Measurements from ENCODE around the gene SLC22A7.

Gene SLC22A7

DNA sequence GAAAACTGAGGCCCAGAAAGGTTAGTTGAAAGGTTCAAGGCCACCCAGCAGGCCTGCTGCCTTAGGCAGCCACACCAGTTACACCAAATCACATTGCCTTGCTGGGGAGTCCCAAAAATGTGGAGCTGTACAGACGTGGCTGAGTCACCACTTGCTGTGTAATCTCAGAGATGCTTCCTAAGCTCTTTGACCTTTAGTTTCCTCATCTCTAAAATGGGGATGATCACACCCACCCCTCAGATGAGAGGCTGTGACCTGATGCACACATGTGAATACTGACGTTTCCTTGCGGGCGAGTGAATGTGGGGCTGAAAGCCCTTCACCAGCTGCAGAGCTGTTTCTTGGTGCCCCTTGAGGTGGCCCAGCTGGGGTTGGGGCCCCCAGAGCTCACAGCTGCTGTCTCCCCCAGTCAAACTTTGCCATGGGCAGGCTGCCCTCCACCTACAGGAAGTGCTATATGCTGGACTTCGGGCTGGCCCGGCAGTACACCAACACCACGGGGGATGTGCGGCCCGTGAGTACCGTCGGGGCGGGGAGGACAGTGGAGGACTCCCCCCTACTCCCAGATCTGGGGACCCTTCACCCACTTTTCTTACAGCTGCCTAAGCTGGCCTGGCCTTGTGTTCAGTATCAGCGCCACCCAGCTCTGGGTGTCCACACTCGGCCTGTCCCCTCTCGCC is 43.8 kb upstream of the SLC22A7 start:
- Histone ChIP-seq H3K4me1 (ENCODE audit: insufficient read depth, poor library complexity, severe bottlenecking) (no peaks in the 10 kb centered on the region), H3K9me3 (ENCODE audit: severe bottlenecking) (no peaks in the 10 kb centered on the region), H3K4me3 (ENCODE audit: severe bottlenecking) (no peak overlapping the region), H3K27ac (ENCODE audit: poor library complexity, severe bottlenecking) (no peak overlapping the region), H3K36me3 (ENCODE audit: low read depth) (no peaks in the 10 kb centered on the region), H3K27me3 (ENCODE audit: insufficient read depth, poor library complexity, severe bottlenecking) (no peaks in the 10 kb centered on the region)
- no peak for DNase-seq (ENCODE audit: low spot score)
- TF ChIP-seq, protein P1, sequence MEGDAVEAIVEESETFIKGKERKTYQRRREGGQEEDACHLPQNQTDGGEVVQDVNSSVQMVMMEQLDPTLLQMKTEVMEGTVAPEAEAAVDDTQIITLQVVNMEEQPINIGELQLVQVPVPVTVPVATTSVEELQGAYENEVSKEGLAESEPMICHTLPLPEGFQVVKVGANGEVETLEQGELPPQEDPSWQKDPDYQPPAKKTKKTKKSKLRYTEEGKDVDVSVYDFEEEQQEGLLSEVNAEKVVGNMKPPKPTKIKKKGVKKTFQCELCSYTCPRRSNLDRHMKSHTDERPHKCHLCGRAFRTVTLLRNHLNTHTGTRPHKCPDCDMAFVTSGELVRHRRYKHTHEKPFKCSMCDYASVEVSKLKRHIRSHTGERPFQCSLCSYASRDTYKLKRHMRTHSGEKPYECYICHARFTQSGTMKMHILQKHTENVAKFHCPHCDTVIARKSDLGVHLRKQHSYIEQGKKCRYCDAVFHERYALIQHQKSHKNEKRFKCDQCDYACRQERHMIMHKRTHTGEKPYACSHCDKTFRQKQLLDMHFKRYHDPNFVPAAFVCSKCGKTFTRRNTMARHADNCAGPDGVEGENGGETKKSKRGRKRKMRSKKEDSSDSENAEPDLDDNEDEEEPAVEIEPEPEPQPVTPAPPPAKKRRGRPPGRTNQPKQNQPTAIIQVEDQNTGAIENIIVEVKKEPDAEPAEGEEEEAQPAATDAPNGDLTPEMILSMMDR (IDR thresholded peaks at IDR 0.05; ENCODE audit: poor library complexity, severe bottlenecking): no peak
- 0 out of 3 replicates have a peak, but pooled peaks have one; percentile 27 for ATAC-seq (ENCODE audit: low read depth)

DNA sequence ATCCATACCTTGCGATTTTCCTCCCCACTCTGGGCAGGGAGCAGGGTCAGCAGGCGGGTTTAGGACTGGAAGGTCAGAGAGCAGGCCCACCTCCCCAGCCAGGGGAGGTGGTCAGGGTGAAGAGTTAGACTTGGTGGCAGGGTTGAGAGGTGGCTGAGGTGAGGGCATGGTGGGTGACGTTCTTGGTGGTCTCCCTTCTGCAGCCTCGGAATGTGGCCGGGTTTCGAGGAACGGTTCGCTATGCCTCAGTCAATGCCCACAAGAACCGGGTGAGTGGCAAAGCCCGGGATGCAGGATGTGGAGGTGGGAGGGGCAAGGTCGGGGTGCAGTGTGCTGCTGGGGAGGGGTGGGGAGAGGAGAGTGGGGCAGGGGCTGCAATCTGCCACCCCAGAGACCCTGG is 43.2 kb upstream of the SLC22A7 start:
- TF ChIP-seq, protein P1 (IDR thresholded peaks at IDR 0.05; ENCODE audit: poor library complexity, severe bottlenecking): no peak
- no peak for ATAC-seq (ENCODE audit: low read depth)
- Histone ChIP-seq H3K36me3 (ENCODE audit: low read depth) (no peaks in the 10 kb centered on the region), H3K27me3 (ENCODE audit: insufficient read depth, poor library complexity, severe bottlenecking) (no peaks in the 10 kb centered on the region), H3K4me3 (ENCODE audit: severe bottlenecking) (no peak overlapping the region), H3K4me1 (ENCODE audit: insufficient read depth, poor library complexity, severe bottlenecking) (no peaks in the 10 kb centered on the region), H3K27ac (ENCODE audit: poor library complexity, severe bottlenecking) (no peak overlapping the region), H3K9me3 (ENCODE audit: severe bottlenecking) (no peaks in the 10 kb centered on the region)
- no peak for DNase-seq (ENCODE audit: low spot score)

GRCh38 chr6:43255408-43256054 is 42.5 kb upstream of the SLC22A7 start:
- H3K36me3 ChIP-seq (ENCODE audit: low read depth): no peaks in the 10 kb centered on the region
- no peaks in the 10 kb centered on the region for H3K4me1 ChIP-seq (ENCODE audit: insufficient read depth, poor library complexity, severe bottlenecking)
- no peak for ATAC-seq (ENCODE audit: low read depth)
- no peaks in the 10 kb centered on the region for H3K27me3 ChIP-seq (ENCODE audit: insufficient read depth, poor library complexity, severe bottlenecking)
- H3K27ac ChIP-seq (ENCODE audit: poor library complexity, severe bottlenecking): no peak overlapping the region
- H3K9me3 ChIP-seq (ENCODE audit: severe bottlenecking): no peaks in the 10 kb centered on the region
- no peak overlapping the region for H3K4me3 ChIP-seq (ENCODE audit: severe bottlenecking)
- no peak for DNase-seq (ENCODE audit: low spot score)
- TF ChIP-seq, protein P1 (IDR thresholded peaks at IDR 0.05; ENCODE audit: poor library complexity, severe bottlenecking): no peak

GRCh38 chr6:43256670-43257366 is 41.2 kb upstream of the SLC22A7 start:
- no peaks in the 10 kb centered on the region for H3K36me3 ChIP-seq (ENCODE audit: low read depth)
- no peak overlapping the region for H3K4me3 ChIP-seq (ENCODE audit: severe bottlenecking)
- no peak for ATAC-seq (ENCODE audit: low read depth)
- TF ChIP-seq, protein P1 (IDR thresholded peaks at IDR 0.05; ENCODE audit: poor library complexity, severe bottlenecking): no peak
- no peaks in the 10 kb centered on the region for H3K4me1 ChIP-seq (ENCODE audit: insufficient read depth, poor library complexity, severe bottlenecking)
- H3K9me3 ChIP-seq (ENCODE audit: severe bottlenecking): no peaks in the 10 kb centered on the region
- no peak overlapping the region for H3K27ac ChIP-seq (ENCODE audit: poor library complexity, severe bottlenecking)
- H3K27me3 ChIP-seq (ENCODE audit: insufficient read depth, poor library complexity, severe bottlenecking): no peaks in the 10 kb centered on the region
- DNase-seq (ENCODE audit: low spot score): no peak

Data from RWPE2 (cell line).